CD8-positive, alpha-beta memory T cell (primary cell): ENCODE results near the gene ZNF701. TPM values are rescaled to one million over a fixed set of nuclear protein-coding genes. Genes with fewer than 3 reads are reported as not detected.
A peak's percentile ranks its signal among the peaks of the same experiment; 100 is the strongest.
"Not testable (repeated sequence)": the region's sequence is repeated elsewhere in the genome, so short reads cannot be mapped to it uniquely, and the experiment has no call there.

ENCODE experiments used
- CTCF ChIA-PET: fragments of 350-600 bp; sonication (Branson Sonifier 250); formaldehyde crosslinking; loops from one replicate; lab custom pipeline; 2021; ENCODE audit warnings: antibody characterized with exemption; lab: Charles Lee
- POLR2A ChIA-PET: fragments of 350-600 bp; sonication (Branson Sonifier 250); formaldehyde crosslinking; loops from one replicate; lab custom pipeline; 2021; ENCODE audit warnings: antibody characterized with exemption; lab: Charles Lee
- DNase-seq, 5 donors: peaks; one replicate each; pipeline versions ENCODE4 v3.0.0 to v3.0.0-alpha.2; 2020 to 2022; ENCODE audit warnings: mixed read lengths in 1 of 5
- H3K27ac ChIP-seq: one replicate; pipeline ENCODE4 v1.7.0; 2013; ENCODE audit warnings: low read depth, mild to moderate bottlenecking, low read length, moderate library complexity
- H3K27me3 ChIP-seq: 2 replicates; pipeline ENCODE4 v1.7.0; 2013; ENCODE audit warnings: low read length, mild to moderate bottlenecking; ENCODE audit not compliant: insufficient read depth, poor library complexity, severe bottlenecking
- H3K36me3 ChIP-seq: 2 replicates; pipeline ENCODE4 v1.7.0; 2013; ENCODE audit warnings: mild to moderate bottlenecking, low read length, moderate library complexity; ENCODE audit not compliant: insufficient read depth
- H3K4me1 ChIP-seq: 2 replicates; pipeline ENCODE4 v1.7.0; 2013; ENCODE audit warnings: mild to moderate bottlenecking, low read length, moderate library complexity; ENCODE audit not compliant: insufficient read depth
- H3K4me3 ChIP-seq: 2 replicates; pipeline ENCODE4 v1.7.0; 2013; ENCODE audit warnings: mild to moderate bottlenecking, low read length
- H3K9me3 ChIP-seq: 2 replicates; pipeline ENCODE4 v1.7.0; 2013; ENCODE audit warnings: mild to moderate bottlenecking, low read length
- H3K27ac Mint-ChIP-seq, 8 donors: one replicate each; pipeline ENCODE4 v1.8.0; 2020 to 2021; ENCODE audit warnings: mixed read lengths in 8 of 8, mild to moderate bottlenecking in 6 of 8, inconsistent platforms in 3 of 8, moderate library complexity in 3 of 8
- H3K27me3 Mint-ChIP-seq, 2 donors: one replicate each; pipeline ENCODE4 v1.8.0; 2020 to 2021; ENCODE audit warnings: mixed read lengths in 2 of 2, mild to moderate bottlenecking in 1 of 2, moderate library complexity in 1 of 2
- H3K36me3 Mint-ChIP-seq, 3 donors: one replicate each; pipeline ENCODE4 v1.8.0; 2020 to 2021; ENCODE audit warnings: mixed read lengths in 3 of 3, inconsistent platforms in 1 of 3, mild to moderate bottlenecking in 1 of 3
- H3K4me1 Mint-ChIP-seq, 3 donors: one replicate each; pipeline ENCODE4 v1.8.0; 2020 to 2021; ENCODE audit warnings: mixed read lengths in 3 of 3, inconsistent platforms in 1 of 3, mild to moderate bottlenecking in 1 of 3
- H3K4me3 Mint-ChIP-seq, 7 donors: one replicate each; pipeline ENCODE4 v1.8.0; 2020 to 2021; ENCODE audit warnings: mixed read lengths in 7 of 7, mild to moderate bottlenecking in 6 of 7, moderate library complexity in 4 of 7, inconsistent platforms in 2 of 7
- H3K9me3 Mint-ChIP-seq, 5 donors: one replicate each; pipeline ENCODE4 v1.8.0; 2020 to 2022; ENCODE audit warnings: mixed read lengths in 5 of 5, mild to moderate bottlenecking in 3 of 5, moderate library complexity in 2 of 5, inconsistent platforms in 1 of 5
- polyA plus RNA-seq: library from polyadenylated mRNA; unstranded; fragments of 300-500 nt; fragmentation: Illumina TruSeq; gene quantifications from one replicate; pipeline ENCODE4 v1.2.3, GENCODE V29; 2021
- total RNA-seq, 2 experiments: library from RNA; stranded (reverse); gene quantifications; one replicate each; pipeline ENCODE4 v1.2.3, GENCODE V29; 2021

The ZNF701 gene
- total and polyA plus RNA-seq, 3 experiments from 2014 or later, result 16.8 to 18.3 (median 17.7) TPM

- Histone ChIP-seq H3K4me1 (peaks cover 9% of the 10 kb centered on the region), H3K27me3 (no peaks in the 10 kb centered on the region), H3K9me3 (peaks cover 10% of the 10 kb centered on the region), H3K27ac (peak overlapping the region; percentile 63), H3K4me3 (peak overlapping the region; percentile 84), H3K36me3 (peaks cover 5% of the 10 kb centered on the region)
- Mint-ChIP-seq H3K36me3 (peaks cover 5 to 30% (median 28%) of the 10 kb centered on the region in 3 donors), H3K27ac (peak overlapping the region in 6 of 8 donors; percentile 59 to 97 (median 90)), H3K4me3 (peak overlapping the region; percentile 89 to 98 (median 94)), H3K27me3 (no peaks in the 10 kb centered on the region), H3K9me3 (peaks cover 4 to 32% (median 14%) of the 10 kb centered on the region in 5 donors), H3K4me1 (peaks cover 27 to 42% (median 34%) of the 10 kb centered on the region in 3 donors)
- ChIA-PET POLR2A (no interaction called here), CTCF (interaction anchor here (1.4 kb wide), 1 partner anchor 256 kb away, joined by 3 read pairs; no protein-coding TSS in a partner anchor)
- DNase-seq, result peak in 2 of 5 donors; percentile 3 to 51
These were observed 30.5 kb downstream of the ZNF701 start for GRCh38 chr19:52600639-52601024.

GRCh38 chr19:52601025-52601973 is 31.2 kb downstream of the ZNF701 start:
- peak; percentile 88 to 95 (median 92) for DNase-seq
- Histone ChIP-seq H3K27ac (peak overlapping the region; percentile 63), H3K27me3 (no peaks in the 10 kb centered on the region), H3K9me3 (peaks cover 5% of the 10 kb centered on the region), H3K4me1 (peaks cover 9% of the 10 kb centered on the region), H3K36me3 (peaks cover 5% of the 10 kb centered on the region), H3K4me3 (peak overlapping the region; percentile 84)
- H3K4me1 Mint-ChIP-seq, result peaks cover 32 to 49% (median 40%) of the 10 kb centered on the region in 3 donors
- H3K9me3 Mint-ChIP-seq, result peaks cover 2 to 30% (median 16%) of the 10 kb centered on the region in 5 donors
- H3K4me3 Mint-ChIP-seq, result peak overlapping the region; percentile 89 to 98 (median 94)
- no peaks in the 10 kb centered on the region for H3K27me3 Mint-ChIP-seq
- peaks cover 7 to 27% (median 25%) of the 10 kb centered on the region in 3 donors for H3K36me3 Mint-ChIP-seq
- POLR2A ChIA-PET, result no interaction called here
- peak overlapping the region; percentile 59 to 97 (median 89) for H3K27ac Mint-ChIP-seq
- CTCF ChIA-PET, result no interaction called here

- peak overlapping the region; percentile 89 to 98 (median 94) for H3K4me3 Mint-ChIP-seq
- CTCF ChIA-PET, POLR2A ChIA-PET, H3K9me3 ChIP-seq, H3K4me1 ChIP-seq, DNase-seq, H3K27me3 Mint-ChIP-seq, H3K27me3 ChIP-seq, H3K36me3 ChIP-seq: not testable (repeated sequence)
- peaks cover 0 to 30% (median 16%) of the 10 kb centered on the region in 5 donors for H3K9me3 Mint-ChIP-seq
- peaks cover 8 to 26% (median 21%) of the 10 kb centered on the region in 3 donors for H3K36me3 Mint-ChIP-seq
- Histone ChIP-seq H3K4me3 (peak overlapping the region; percentile 84), H3K27ac (peak overlapping the region; percentile 63)
- H3K4me1 Mint-ChIP-seq, result peaks cover 36 to 56% (median 43%) of the 10 kb centered on the region in 3 donors
- peak overlapping the region in 7 of 8 donors; percentile 59 to 97 (median 87) for H3K27ac Mint-ChIP-seq
These were observed 31.9 kb downstream of the ZNF701 start for GRCh38 chr19:52601974-52602366.

- Mint-ChIP-seq H3K4me3 (peak overlapping the region in 6 of 7 donors; percentile 45 to 95 (median 92)), H3K27ac (no peak overlapping the region), H3K4me1 (peaks cover 36 to 58% (median 43%) of the 10 kb centered on the region in 3 donors), H3K27me3 (no peaks in the 10 kb centered on the region), H3K36me3 (peaks cover 7 to 22% (median 18%) of the 10 kb centered on the region in 3 donors), H3K9me3 (peaks cover 0 to 26% (median 10%) of the 10 kb centered on the region in 5 donors)
- Histone ChIP-seq H3K36me3 (peaks cover 5% of the 10 kb centered on the region), H3K4me1 (peaks cover 9% of the 10 kb centered on the region), H3K4me3 (no peak overlapping the region), H3K27me3 (no peaks in the 10 kb centered on the region), H3K27ac (no peak overlapping the region), H3K9me3 (no peaks in the 10 kb centered on the region)
- no peak for DNase-seq
- ChIA-PET CTCF (no interaction called here), POLR2A (interaction anchor here (0.6 kb wide), 1 partner anchor 64 kb away, joined by 7 read pairs; no protein-coding TSS in a partner anchor)
These were observed 32.9 kb downstream of the ZNF701 start for GRCh38 chr19:52602941-52603340.

GRCh38 chr19:52603558-52604207 is 33.6 kb downstream of the ZNF701 start:
- Histone ChIP-seq H3K27ac (no peak overlapping the region), H3K27me3 (no peaks in the 10 kb centered on the region), H3K9me3 (no peaks in the 10 kb centered on the region), H3K4me1 (peaks cover 9% of the 10 kb centered on the region), H3K36me3 (peaks cover 5% of the 10 kb centered on the region), H3K4me3 (no peak overlapping the region)
- Mint-ChIP-seq H3K27me3 (no peaks in the 10 kb centered on the region), H3K27ac (no peak overlapping the region), H3K9me3 (peaks cover 0 to 30% (median 12%) of the 10 kb centered on the region in 5 donors), H3K4me3 (peak overlapping the region in 5 of 7 donors; percentile 19 to 94 (median 46)), H3K36me3 (peaks cover 7 to 25% (median 18%) of the 10 kb centered on the region in 3 donors), H3K4me1 (peaks cover 37 to 61% (median 45%) of the 10 kb centered on the region in 3 donors)
- CTCF ChIA-PET, result no interaction called here
- no peak for DNase-seq
- POLR2A ChIA-PET, result interaction anchor here (0.6 to 0.7 kb wide), 2 partner anchors 268 to 339 kb away, joined by 5 to 6 read pairs; partner anchors contain the start of gene ZNF610

GRCh38 chr19:52613299-52613906 is 43.3 kb downstream of the ZNF701 start:
- POLR2A ChIA-PET, result no interaction called here
- no peak overlapping the region for H3K27ac ChIP-seq

GRCh38 chr19:52621376-52621775 is 51.3 kb downstream of the ZNF701 start:
- CTCF ChIA-PET, result no interaction called here
- Histone ChIP-seq H3K9me3 (no peaks in the 10 kb centered on the region), H3K4me3 (no peak overlapping the region), H3K36me3 (peaks cover 28% of the 10 kb centered on the region), H3K4me1 (no peaks in the 10 kb centered on the region), H3K27me3 (no peaks in the 10 kb centered on the region), H3K27ac (peak overlapping the region; percentile 31)
- no peaks in the 10 kb centered on the region for H3K27me3 Mint-ChIP-seq
- H3K9me3 Mint-ChIP-seq, result peaks cover 0 to 22% (median 11%) of the 10 kb centered on the region in 5 donors
- peaks cover 24 to 40% (median 27%) of the 10 kb centered on the region in 3 donors for H3K4me1 Mint-ChIP-seq
- POLR2A ChIA-PET, result no interaction called here
- no peak for DNase-seq
- H3K4me3 Mint-ChIP-seq, result no peak overlapping the region
- peaks cover 30 to 58% (median 46%) of the 10 kb centered on the region in 3 donors for H3K36me3 Mint-ChIP-seq
- peak overlapping the region; percentile 5 to 91 (median 64) for H3K27ac Mint-ChIP-seq

More at GRCh38 chr19:52613299-52613906, 43.3 kb downstream of the ZNF701 start:
- H3K9me3 ChIP-seq, result peaks cover 27% of the 10 kb centered on the region
- DNase-seq, result no peak
- no peaks in the 10 kb centered on the region for H3K4me1 ChIP-seq
- no peaks in the 10 kb centered on the region for H3K27me3 Mint-ChIP-seq
- no peak overlapping the region for H3K4me3 Mint-ChIP-seq
- peaks cover 7 to 26% (median 9%) of the 10 kb centered on the region in 3 donors for H3K4me1 Mint-ChIP-seq
- H3K27ac Mint-ChIP-seq, result no peak overlapping the region
- peaks cover 29 to 76% (median 65%) of the 10 kb centered on the region in 5 donors for H3K9me3 Mint-ChIP-seq
- no peaks in the 10 kb centered on the region for H3K27me3 ChIP-seq
- peaks cover 47 to 74% (median 73%) of the 10 kb centered on the region in 3 donors for H3K36me3 Mint-ChIP-seq
- CTCF ChIA-PET, result no interaction called here
- H3K4me3 ChIP-seq, result no peak overlapping the region
- H3K36me3 ChIP-seq, result peaks cover 49% of the 10 kb centered on the region
